H1 (cell line): ENCODE results near the gene IGSF9. TPM values are rescaled to one million over a fixed set of nuclear protein-coding genes. Genes with fewer than 3 reads are reported as not detected.

Experiments
- CTCF ChIA-PET: fragments of 300-600 bp; sonication (Branson Sonifier 250); formaldehyde crosslinking; loops from one replicate; lab custom pipeline; 2021; ENCODE audit not compliant: partially characterized antibody; lab: Charles Lee
- POLR2A ChIA-PET: fragments of 300-600 bp; sonication (Branson Sonifier 250); formaldehyde crosslinking; loops from one replicate; lab custom pipeline; 2021; ENCODE audit warnings: inconsistent platforms; ENCODE audit not compliant: partially characterized antibody; lab: Charles Lee
- DNase-seq, 2 experiments: peaks; one replicate each; pipeline versions ENCODE4 v3.0.0 to v3.0.0-alpha.2; 2010 to 2022; ENCODE audit warnings: low spot score in 2 of 2, low read depth in 1 of 2, mixed read lengths in 1 of 2
- FAIRE-seq: peaks from 2 replicates; lab custom pipeline; 2011; peaks lifted over from hg19 to GRCh38; lab: Jason Lieb, UNC
- H2AFZ ChIP-seq: 2 replicates; pipeline ENCODE4 v1.8.1; 2012; ENCODE audit warnings: low read length, inconsistent platforms
- H2AK5ac ChIP-seq: 2 replicates; pipeline ENCODE4 v1.6.1; 2013; ENCODE audit warnings: low read depth, low read length
- H2BK120ac ChIP-seq: replicated peaks from 2 replicates; pipeline ENCODE3; 2013; ENCODE audit warnings: low read depth, low read length, inconsistent platforms
- H2BK12ac ChIP-seq: 2 replicates; pipeline ENCODE4 v1.6.1; 2013; ENCODE audit warnings: low read depth, low read length
- H2BK15ac ChIP-seq: 2 replicates; pipeline ENCODE4 v1.6.1; 2013; ENCODE audit warnings: low read length
- H2BK20ac ChIP-seq: 2 replicates; pipeline ENCODE4 v1.6.1; 2013; ENCODE audit warnings: low read length
- H2BK5ac ChIP-seq: 2 replicates; pipeline ENCODE4 v1.6.1; 2013; ENCODE audit warnings: low read depth, low read length
- H3K14ac ChIP-seq: 2 replicates; pipeline ENCODE4 v1.6.1; 2013; ENCODE audit warnings: inconsistent platforms; ENCODE audit not compliant: insufficient read length
- H3K18ac ChIP-seq: 2 replicates; pipeline ENCODE4 v1.6.1; 2013; ENCODE audit warnings: low read length; ENCODE audit errors: extremely low read depth
- H3K23ac ChIP-seq: 2 replicates; pipeline ENCODE4 v1.6.1; 2013; ENCODE audit warnings: inconsistent platforms; ENCODE audit not compliant: insufficient read length
- H3K23me2 ChIP-seq: 2 replicates; pipeline ENCODE4 v1.6.1; 2013; ENCODE audit warnings: low read depth, low read length
- H3K27ac ChIP-seq: 2 replicates; pipeline ENCODE4 v1.6.1; 2011; ENCODE audit warnings: low read depth, low read length, inconsistent platforms
- H3K27me3 ChIP-seq, 4 experiments: replicated peaks in 1 of 4; 1 replicate in 1 of 4; 2 replicates in 3 of 4; pipeline versions ENCODE4 v1.6.1 to v1.8.1; 2011 to 2013; ENCODE audit warnings: low read length in 3 of 4, mild to moderate bottlenecking in 3 of 4, inconsistent platforms in 2 of 4, mixed read lengths in 2 of 4, moderate library complexity in 1 of 4; ENCODE audit not compliant: control insufficient read depth in 3 of 4, insufficient read depth in 3 of 4; ENCODE audit errors: extremely low read depth in 1 of 4
- H3K36me3 ChIP-seq, 4 experiments: 2 replicates each; pipeline versions ENCODE4 v1.6.1 to v1.8.1; 2011 to 2013; ENCODE audit warnings: mild to moderate bottlenecking in 4 of 4, low read length in 3 of 4, moderate library complexity in 2 of 4, control low read depth in 1 of 4, inconsistent platforms in 1 of 4; ENCODE audit not compliant: insufficient read depth in 4 of 4, control insufficient read depth in 2 of 4
- H3K4ac ChIP-seq: replicated peaks from 2 replicates; pipeline ENCODE3; 2013; ENCODE audit warnings: low read length, low read depth, mixed read lengths, inconsistent platforms; ENCODE audit not compliant: insufficient read length
- H3K4me1 ChIP-seq, 4 experiments: replicated peaks in 1 of 4; 1 replicate in 1 of 4; 2 replicates in 3 of 4; pipeline versions ENCODE4 v1.6.1 to v1.8.1; 2011 to 2013; ENCODE audit warnings: low read length in 3 of 4, inconsistent platforms in 2 of 4, mixed read lengths in 1 of 4; ENCODE audit not compliant: insufficient read depth in 4 of 4, control insufficient read depth in 3 of 4
- H3K4me2 ChIP-seq, 2 experiments: 2 replicates each; pipeline versions ENCODE4 v1.6.1 to v1.8.1; 2011 to 2013; ENCODE audit warnings: low read depth in 2 of 2, low read length in 2 of 2, control low read depth in 1 of 2, inconsistent platforms in 1 of 2, mild to moderate bottlenecking in 1 of 2; ENCODE audit not compliant: insufficient read depth in 1 of 2
- H3K4me3 ChIP-seq, 4 experiments: fragments of 200-600, 300-600 bp in 1 of 4; sonication (generic), shearing (Covaris generic), sonication (Bioruptor Twin) in 1 of 4; 2 replicates each; pipeline versions ENCODE4 v1.5.1 to v1.8.1; 2011 to 2016; ENCODE audit warnings: low read length in 4 of 4, low read depth in 3 of 4, control low read depth in 2 of 4, inconsistent platforms in 2 of 4, mild to moderate bottlenecking in 2 of 4, mixed read lengths in 1 of 4, moderate library complexity in 1 of 4; ENCODE audit not compliant: insufficient read depth in 2 of 4; ENCODE audit errors: extremely low read depth in 1 of 4
- H3K56ac ChIP-seq: replicated peaks from 2 replicates; pipeline ENCODE3; 2013; ENCODE audit warnings: low read depth, mild to moderate bottlenecking, mixed read lengths, low read length, inconsistent platforms; ENCODE audit not compliant: insufficient read length
- H3K79me1 ChIP-seq: 2 replicates; pipeline ENCODE4 v1.6.1; 2013; ENCODE audit warnings: low read depth, low read length, control low read depth
- H3K79me2 ChIP-seq, 2 experiments: 2 replicates each; pipeline versions ENCODE4 v1.6.1 to v1.8.1; 2012 to 2013; ENCODE audit warnings: low read length in 2 of 2, mild to moderate bottlenecking in 2 of 2, inconsistent platforms in 1 of 2; ENCODE audit not compliant: insufficient read depth in 2 of 2, control insufficient read depth in 1 of 2
- H3K9ac ChIP-seq, 4 experiments: replicated peaks in 1 of 4; 1 replicate in 1 of 4; 2 replicates in 3 of 4; pipeline versions ENCODE4 v1.6.1 to v1.8.1; 2011 to 2013; ENCODE audit warnings: low read depth in 3 of 4, low read length in 3 of 4, control low read depth in 2 of 4, mild to moderate bottlenecking in 2 of 4, moderate library complexity in 2 of 4, inconsistent platforms in 1 of 4; ENCODE audit errors: extremely low read depth in 1 of 4
- H3K9me3 ChIP-seq, 2 experiments: 2 replicates each; pipeline versions ENCODE4 v1.6.1 to v1.8.1; 2012 to 2013; ENCODE audit warnings: mild to moderate bottlenecking in 2 of 2, moderate library complexity in 2 of 2, control low read depth in 1 of 2, inconsistent platforms in 1 of 2, low read depth in 1 of 2, low read length in 1 of 2, mixed read lengths in 1 of 2; ENCODE audit not compliant: insufficient read depth in 2 of 2
- H4K20me1 ChIP-seq, 2 experiments: replicated peaks in 1 of 2; 2 replicates each; pipeline versions ENCODE3 to v1.8.1; 2011 to 2013; ENCODE audit warnings: inconsistent platforms in 2 of 2, low read length in 2 of 2, mild to moderate bottlenecking in 1 of 2; ENCODE audit not compliant: insufficient read depth in 2 of 2, control insufficient read depth in 1 of 2
- H4K5ac ChIP-seq: 2 replicates; pipeline ENCODE4 v1.6.1; 2013; ENCODE audit warnings: low read length, low read depth, mixed read lengths, inconsistent platforms; ENCODE audit not compliant: insufficient read length
- H4K8ac ChIP-seq: 2 replicates; pipeline ENCODE4 v1.8.0; 2013; ENCODE audit warnings: mild to moderate bottlenecking, moderate library complexity, low read length, inconsistent platforms; ENCODE audit not compliant: insufficient read depth; ENCODE audit errors: extremely low read depth
- H4K91ac ChIP-seq: replicated peaks from 2 replicates; pipeline ENCODE3; 2013; ENCODE audit warnings: low read length, mixed read lengths, inconsistent platforms; ENCODE audit not compliant: insufficient read length
- E2F6 ChIP-seq: IDR thresholded peaks from 2 replicates; pipeline ENCODE4 v1.6.1; 2012; ENCODE audit warnings: inconsistent platforms
- TEAD4 ChIP-seq: IDR thresholded peaks from 2 replicates; pipeline ENCODE4 v1.6.1; 2012; ENCODE audit warnings: low read depth, low read length, inconsistent platforms, mixed read lengths
- ZNF274 ChIP-seq: IDR thresholded peaks from 2 replicates; pipeline ENCODE4 v1.7.0; 2012; ENCODE audit warnings: low read length, borderline replicate concordance; ENCODE audit errors: extremely low read depth
- WGBS, 2 experiments: shearing (Covaris generic) in 1 of 2; methylation state at CpG; one replicate each; pipeline versions ENCODE4 v1.1.6 to v1.1.7; 2013 to 2015; ENCODE audit warnings: low lambda C conversion rate in 2 of 2, mixed read lengths in 2 of 2, inconsistent platforms in 1 of 2, low coverage in 1 of 2, missing lambda C conversion rate in 1 of 2; ENCODE audit not compliant: insufficient replicate concordance in 2 of 2, insufficient coverage in 1 of 2, insufficient read length in 1 of 2; ENCODE audit errors: extremely low coverage in 1 of 2, missing lambda C conversion rate in 1 of 2; 5-methylcytosine and 5-hydroxymethylcytosine counted together
- polyA plus RNA-seq, 7 experiments: library from polyadenylated mRNA; depleted of rRNA in 3 of 7; stranded (reverse) in 5 of 7; unstranded in 2 of 7; fragments of >200 nt in 5 of 7; fragments of 200-250 nt in 2 of 7; gene quantifications; 1 replicate in 5 of 7; 2 replicates in 1 of 7; 4 replicates in 1 of 7; pipeline versions ENCODE4 v1.2.1 to v1.2.3, GENCODE V29; 2011 to 2013; ENCODE audit warnings: missing spikeins in 2 of 7, mixed read lengths in 2 of 7
- total RNA-seq: library from RNA; stranded (reverse); fragmentation: NEBNext Ultra II Directional; extraction: Animal tissue kit (Norgen Biotek cat#: 25700); gene quantifications from 2 replicates; pipeline ENCODE4 v1.2.1, GENCODE V29; 2021
- TF ChIP-seq, protein P1 (sequence below): IDR thresholded peaks from 2 replicates; pipeline ENCODE4 v1.6.1; 2012; ENCODE audit warnings: inconsistent platforms

The IGSF9 gene
- total and polyA plus RNA-seq, 2 of the 8 experiments (the other 6 are each of a cell fraction or from before 2014, with no cell fraction given), result 10.9 to 28.1 TPM

DNA sequence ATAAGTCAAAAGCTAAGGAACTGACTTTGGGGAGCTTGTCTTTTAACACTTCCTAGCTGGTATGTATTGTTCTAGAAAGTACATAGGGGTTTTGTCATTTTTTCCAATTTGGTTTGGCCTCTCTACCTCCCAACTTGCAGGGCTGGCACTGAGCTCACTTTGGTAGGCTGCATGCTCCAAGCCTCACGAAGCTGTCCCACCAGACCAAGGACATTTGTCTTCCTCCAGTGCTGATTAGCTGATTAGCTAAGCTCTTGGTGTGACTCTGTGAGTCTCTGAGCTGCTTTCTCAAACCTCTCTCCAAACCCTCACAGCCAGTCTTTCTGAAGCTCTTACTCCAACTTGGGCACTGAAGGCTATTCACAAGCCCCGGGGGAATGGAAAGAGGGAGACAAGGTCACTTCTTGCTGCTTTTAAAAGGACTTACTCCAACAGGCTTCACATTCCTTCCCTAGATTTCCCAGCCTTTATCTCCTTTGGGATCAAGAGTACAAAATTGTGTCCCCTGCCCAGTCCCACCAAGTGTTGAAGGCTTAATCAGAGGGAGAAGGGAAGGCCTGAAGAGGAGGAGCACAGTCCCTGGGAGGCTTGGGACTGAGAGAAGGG is 44.6 kb downstream of the IGSF9 start:
- Histone ChIP-seq H3K27me3 (peaks cover 1 to 9% (median 7%) of the 10 kb centered on the region in 4 experiments; a peak in 5 of 7 replicates), H3K79me2 (no peaks in the 10 kb centered on the region), H3K36me3 (no peaks in the 10 kb centered on the region), H3K4me3 (peak overlapping the region in 1 of 4 experiments; percentile 47; a peak in 1 of 8 replicates), H3K9ac (peak overlapping the region in 1 of 4 experiments; percentile 16; a peak in 2 of 7 replicates), H3K4me1 (peaks cover 6 to 12% (median 7%) of the 10 kb centered on the region in 4 experiments), H2BK120ac (no peak overlapping the region), H4K91ac (no peak overlapping the region), H3K4ac (no peak overlapping the region), H2BK15ac (no peak overlapping the region), H2BK12ac (peak overlapping the region; percentile 3; the same call in 1 of the 2 replicates), H2BK5ac (no peak overlapping the region), H2AK5ac (no peak overlapping the region), H2BK20ac (no peak overlapping the region), H3K18ac (no peak overlapping the region), H4K20me1 (no peaks in the 10 kb centered on the region), H3K4me2 (peak overlapping the region; percentile 42 to 69; a peak in 3 of 4 replicates), H3K14ac (no peak overlapping the region), H3K79me1 (no peaks in the 10 kb centered on the region), H3K9me3 (no peaks in the 10 kb centered on the region), H2AFZ (no peak overlapping the region; the same call in 1 of the 2 replicates), H4K5ac (no peak overlapping the region), H4K8ac (no peak overlapping the region), H3K27ac (no peak overlapping the region), H3K23me2 (peaks cover 3% of the 10 kb centered on the region; the same call in 1 of the 2 replicates), H3K56ac (no peak overlapping the region), H3K23ac (no peak overlapping the region)
- POLR2A ChIA-PET, result interaction anchor here (0.8 to 2.5 kb wide), 7 partner anchors 13 to 67 kb away, joined by 3 to 11 read pairs (median 4); partner anchors contain the start of gene TAGLN2
- CTCF ChIA-PET, result interaction anchor here (0.6 to 1.6 kb wide), 17 partner anchors 9 to 802 kb away, joined by 3 to 15 read pairs (median 4); partner anchors contain the start of gene TAGLN2
- TF ChIP-seq ZNF274 (no peak), E2F6 (peak; percentile 13; the same call in 1 of the 2 replicates), TEAD4 (no peak)
- TF ChIP-seq, protein P1, sequence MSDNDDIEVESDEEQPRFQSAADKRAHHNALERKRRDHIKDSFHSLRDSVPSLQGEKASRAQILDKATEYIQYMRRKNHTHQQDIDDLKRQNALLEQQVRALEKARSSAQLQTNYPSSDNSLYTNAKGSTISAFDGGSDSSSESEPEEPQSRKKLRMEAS, result peak; percentile 36; the same call in 1 of the 2 replicates
- WGBS, 2 experiments, result 94% methylated on average over 2 of the region's 2 CpGs; no CpG with 5 or more reads in 1 of the 2 experiments
- FAIRE-seq (no peak), DNase-seq (no peak)
